Melanocyte of skin (primary cell): ENCODE data around the gene STK16. TPM values are rescaled to one million over a fixed set of nuclear protein-coding genes. Genes with fewer than 3 reads are reported as not detected.

Experiments used
- small RNA-seq, 2 donors: library from RNA; depleted of rRNA; stranded (forward); fragments of <200 nt; gene quantifications; one replicate each; pipeline ENCODE3, GENCODE V24; 2012
- total RNA-seq, 2 donors: library from RNA; depleted of rRNA; stranded (reverse); fragments of >200 nt; gene quantifications; 2 replicates each; pipeline ENCODE4 v1.2.3, GENCODE V29; 2012

STK16 gene, protein sequence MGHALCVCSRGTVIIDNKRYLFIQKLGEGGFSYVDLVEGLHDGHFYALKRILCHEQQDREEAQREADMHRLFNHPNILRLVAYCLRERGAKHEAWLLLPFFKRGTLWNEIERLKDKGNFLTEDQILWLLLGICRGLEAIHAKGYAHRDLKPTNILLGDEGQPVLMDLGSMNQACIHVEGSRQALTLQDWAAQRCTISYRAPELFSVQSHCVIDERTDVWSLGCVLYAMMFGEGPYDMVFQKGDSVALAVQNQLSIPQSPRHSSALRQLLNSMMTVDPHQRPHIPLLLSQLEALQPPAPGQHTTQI
- 10 to 100 TPM; 23.3 to 36.5 TPM for total RNA-seq

DNA sequence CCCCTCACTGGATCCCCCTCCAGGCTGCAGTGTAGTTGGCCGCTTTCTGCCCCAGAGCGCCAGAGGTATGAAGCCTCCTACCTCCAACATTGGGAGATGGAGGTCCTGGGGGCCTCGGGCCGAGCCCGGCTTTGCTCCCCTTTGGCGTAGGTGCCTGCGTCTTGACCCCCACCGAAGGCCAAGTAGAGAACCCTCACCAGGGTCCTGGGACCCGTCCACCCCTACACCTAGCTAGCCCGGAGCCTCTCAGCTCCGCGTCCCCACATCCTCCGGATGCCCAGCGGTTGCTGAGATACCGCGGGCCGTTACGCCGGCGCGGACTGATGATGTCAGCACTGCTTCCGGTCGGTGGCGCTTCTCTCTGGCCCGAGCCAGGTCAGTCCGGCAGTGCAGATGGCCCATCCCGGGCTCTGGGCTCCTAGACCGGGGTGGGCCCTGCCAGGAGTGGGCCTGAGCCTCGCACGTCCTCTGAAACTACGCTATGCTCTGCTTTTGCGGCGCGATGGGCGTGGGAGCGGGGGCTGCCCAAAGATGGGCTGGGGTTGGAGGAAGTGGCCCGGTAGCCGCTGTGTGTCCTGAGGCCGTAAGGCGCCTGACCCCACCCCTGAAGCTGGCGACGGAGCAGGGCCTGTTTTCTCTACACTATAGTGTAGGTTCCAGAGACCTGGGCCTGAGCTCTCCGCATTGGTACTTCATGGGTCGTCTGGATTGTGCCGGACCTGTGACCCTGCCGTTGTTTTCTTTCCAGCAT, at the start of gene STK16, which contains the start of gene GLB1L:
Gene STK16 (plus strand): TSS at position 332 of the 751 bp plus-strand sequence. CDS start 521 bp downstream, outside the sequence.
Gene GLB1L (minus strand): TSS at position 297 of the 751 bp plus-strand sequence. CDS start 1,871 bp downstream, outside the sequence.

DNA sequence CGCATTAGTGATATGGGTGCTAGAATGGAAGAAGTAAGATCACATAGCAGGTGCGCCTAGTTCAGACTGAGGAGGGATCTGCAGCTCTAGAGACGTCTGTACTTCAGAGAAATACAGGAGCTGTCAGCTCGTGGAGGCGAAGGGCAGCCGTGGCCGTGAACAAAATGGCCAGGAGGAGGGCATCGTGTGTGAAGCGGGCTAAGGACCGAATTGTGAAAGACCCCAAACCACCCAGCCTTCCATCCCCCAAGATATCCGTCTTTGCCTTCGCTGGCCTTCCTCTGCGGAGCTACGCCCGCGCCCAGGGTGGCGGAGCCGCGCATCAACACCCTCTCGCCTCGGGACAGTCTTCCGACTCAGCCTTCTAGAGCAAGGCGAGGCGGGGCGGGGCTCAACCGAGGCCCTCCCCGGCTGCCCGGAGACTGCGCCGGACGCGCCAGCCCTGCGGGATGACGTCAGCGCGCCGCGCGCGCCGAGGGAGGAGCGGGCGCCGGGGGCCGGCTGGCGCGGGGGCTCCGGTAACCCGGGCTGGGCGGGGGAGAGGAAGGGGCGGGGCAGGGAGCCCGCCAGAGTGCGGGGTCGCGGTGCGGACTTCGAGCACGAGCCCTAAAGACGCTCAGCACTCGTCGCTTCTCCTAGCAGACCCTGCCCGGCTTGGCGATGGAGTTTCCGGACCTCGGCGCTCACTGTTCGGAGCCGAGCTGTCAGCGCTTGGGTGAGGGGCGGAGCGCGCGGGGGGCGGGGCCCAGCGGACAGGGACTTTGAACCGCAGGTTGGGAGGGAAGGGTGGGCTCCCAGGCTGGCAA, 38.7 kb upstream of the STK16 start, which contains the start of gene ZFAND2B:
Gene ZFAND2B (plus strand): TSS at position 455 of the 806 bp plus-strand sequence. CDS start 206 bp downstream, at position 661.

DNA sequence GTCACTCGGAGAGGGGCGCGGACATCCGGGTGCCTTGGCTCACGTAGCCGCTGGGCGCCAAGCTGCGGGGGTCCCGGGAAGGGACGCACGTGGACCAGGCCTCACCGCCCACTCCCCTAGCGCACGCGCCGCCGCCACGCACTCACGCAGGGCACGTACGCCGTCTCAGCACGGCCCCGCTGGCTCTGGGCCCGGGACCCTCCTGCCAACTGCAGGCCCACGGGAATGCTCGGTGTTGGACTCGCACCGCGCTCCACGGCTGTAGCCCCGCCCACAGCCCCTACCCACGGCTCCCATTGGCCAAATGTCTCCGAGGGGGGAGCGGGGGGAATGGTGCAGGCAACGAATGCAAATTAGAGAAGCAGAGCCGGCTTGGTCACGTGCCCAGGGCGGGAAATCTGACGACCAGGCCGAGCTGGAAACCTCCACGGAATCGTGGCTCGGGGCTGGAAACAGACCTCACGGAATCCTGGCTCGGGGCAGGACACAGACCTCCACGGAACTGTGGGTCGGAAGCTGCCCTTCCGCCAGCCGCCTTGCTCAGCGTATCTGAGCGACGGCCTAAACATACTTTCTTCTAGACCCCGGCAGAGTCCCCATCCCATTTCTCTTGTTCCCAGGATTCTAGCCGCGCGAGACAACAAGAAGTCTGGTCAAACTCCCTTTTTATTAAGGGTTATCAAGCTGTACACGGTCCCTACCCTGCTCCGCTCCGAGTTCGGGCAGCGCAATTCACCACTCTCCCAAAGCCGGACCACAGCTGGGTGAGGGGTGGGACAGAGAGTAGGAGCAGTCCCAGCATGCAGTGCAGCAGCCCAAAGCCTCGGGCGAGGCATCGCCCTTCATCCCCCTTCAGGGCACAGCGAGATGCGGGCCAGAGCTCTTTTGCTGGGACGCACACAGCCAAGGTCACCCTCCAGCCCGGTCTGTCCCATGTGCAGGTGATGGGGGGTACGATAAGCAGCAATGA, 26.3 kb upstream of the STK16 start, which contains the start of gene ABCB6:
Gene ABCB6 (minus strand): TSS at position 227 of the 970 bp plus-strand sequence. CDS start 285 bp downstream, outside the sequence.

DNA sequence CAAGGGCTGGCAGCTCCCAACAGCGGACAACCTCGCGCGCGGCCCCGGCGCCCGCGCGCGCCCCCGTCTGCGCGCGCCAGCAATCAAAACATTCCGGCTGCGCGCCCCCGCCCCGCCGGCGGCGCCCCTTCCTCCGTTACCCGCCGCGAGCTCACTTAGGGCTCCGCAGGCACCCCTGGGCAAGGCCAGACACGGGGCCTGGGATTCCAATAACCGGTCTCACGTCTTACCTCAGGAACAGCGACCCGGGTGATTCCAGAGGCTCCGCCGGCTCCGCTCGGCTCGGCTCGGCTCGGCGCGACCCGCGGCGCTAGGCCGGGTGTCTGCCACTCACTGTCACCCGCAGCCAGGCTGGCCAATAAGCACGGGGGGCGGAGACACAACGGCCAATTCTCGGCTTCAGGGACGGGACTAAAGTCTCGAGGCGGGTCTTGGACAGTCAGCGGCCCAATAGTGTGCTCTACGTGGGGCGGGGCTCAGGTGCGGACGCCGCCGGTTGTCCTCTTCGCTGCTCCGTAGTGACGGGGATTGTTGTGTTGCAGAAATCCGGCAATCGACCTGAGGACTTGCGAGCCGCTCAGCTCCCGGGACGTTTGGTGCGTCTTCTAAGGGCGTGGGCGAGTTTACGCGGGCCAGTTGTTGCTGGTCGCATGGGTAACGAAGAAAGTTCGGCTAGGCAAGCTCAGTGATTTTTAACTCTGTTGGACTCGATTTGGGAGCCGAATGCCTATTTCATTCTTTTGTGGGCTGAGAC, 15.8 kb upstream of the STK16 start, which contains the start of the genes ANKZF1 and ATG9A:
Gene ANKZF1 (plus strand): TSS at position 502 of the 754 bp plus-strand sequence. CDS start 452 bp downstream, outside the sequence.
Gene ATG9A (minus strand): TSS at position 332 of the 754 bp plus-strand sequence. CDS start 1,612 bp downstream, outside the sequence.

DNA sequence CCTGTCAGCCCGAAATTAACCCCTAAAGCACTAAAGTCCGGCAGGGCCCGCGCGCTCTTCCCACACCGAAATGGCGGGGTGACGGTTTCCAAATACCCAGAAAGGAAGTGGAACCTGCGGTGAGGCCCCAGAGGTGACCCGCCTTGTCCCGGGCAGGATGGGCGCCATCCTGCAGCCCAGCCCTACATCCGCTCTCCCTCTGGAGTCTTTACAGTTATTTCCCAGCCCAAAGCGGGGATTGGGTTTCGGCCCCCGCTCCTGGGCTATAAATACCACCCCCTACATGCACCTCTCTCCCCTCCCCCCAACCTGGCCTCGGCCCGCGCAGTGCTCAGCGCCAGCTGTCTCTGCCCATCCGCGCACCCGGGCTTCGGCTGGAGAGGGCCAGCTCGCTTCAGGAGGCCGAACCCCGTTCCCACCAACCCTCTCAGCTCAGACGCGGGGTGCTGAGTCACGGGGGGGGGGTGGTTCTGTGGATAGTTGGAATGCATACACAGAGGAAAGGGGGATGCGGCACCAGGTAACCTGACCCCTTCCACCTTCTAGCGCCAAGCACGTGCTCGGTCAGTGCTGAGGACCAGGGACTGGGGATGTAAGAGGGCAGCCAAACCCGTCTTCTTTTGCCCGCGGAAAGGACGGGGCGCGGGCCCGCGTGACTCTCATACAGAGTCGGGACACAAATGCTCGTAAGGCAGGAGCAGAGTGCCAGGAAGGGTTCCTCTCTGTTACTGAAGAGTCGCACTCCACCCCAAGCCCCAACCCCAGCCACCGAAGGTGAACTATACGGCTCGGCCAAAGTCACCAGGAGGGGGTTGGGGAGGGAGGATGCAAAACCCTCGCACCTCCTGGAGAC, 7.8 kb downstream of the STK16 start, which contains the start of gene TUBA4B:
Gene TUBA4B (plus strand): TSS at position 344 of the 853 bp plus-strand sequence. CDS start 165 bp downstream, at position 509.

DNA sequence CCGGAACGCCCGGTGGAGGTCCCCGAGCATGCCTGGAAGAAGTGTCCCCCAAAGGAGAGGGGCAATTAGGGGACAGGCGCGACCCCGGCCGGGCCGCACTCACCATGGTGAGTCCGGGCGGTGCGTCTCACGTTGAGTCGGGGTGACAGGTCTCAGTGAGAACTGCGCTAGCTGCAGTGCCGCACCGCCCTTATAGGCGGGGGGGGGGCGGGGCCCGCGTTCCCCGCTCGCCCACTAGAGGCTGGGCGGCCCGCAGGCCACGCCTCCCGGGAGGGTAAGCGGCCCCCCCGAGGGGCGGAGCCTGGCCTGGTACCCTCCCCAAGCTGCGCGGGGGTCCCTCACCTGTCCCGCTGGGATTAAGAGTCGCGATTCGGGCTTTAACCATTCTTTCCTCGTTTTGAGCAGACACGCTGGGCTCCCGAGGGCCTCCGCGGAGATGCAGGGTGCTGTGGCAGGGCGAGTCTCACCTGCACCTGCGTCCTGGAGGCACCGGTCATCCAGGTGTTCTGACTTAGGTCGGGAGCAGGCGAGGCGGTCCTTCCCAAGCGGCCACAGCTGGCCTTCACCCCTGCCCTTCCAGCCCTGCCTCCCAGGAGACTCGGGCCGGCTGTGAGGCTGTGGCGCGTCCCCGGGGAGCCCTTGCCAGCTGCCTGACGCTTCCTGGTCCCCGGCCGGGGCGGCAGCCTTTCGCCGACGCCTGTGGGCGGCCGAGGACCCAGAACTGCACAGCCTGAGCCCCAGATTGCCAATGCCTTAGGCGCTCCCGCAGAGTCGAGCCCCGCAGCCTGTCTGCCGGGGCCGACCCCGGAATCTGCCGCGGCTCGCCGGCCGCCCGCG, 8.7 kb downstream of the STK16 start, which contains the start of gene TUBA4A:
Gene TUBA4A (minus strand): TSS at position 166 of the 837 bp plus-strand sequence. CDS start 60 bp downstream, at position 106.

DNA sequence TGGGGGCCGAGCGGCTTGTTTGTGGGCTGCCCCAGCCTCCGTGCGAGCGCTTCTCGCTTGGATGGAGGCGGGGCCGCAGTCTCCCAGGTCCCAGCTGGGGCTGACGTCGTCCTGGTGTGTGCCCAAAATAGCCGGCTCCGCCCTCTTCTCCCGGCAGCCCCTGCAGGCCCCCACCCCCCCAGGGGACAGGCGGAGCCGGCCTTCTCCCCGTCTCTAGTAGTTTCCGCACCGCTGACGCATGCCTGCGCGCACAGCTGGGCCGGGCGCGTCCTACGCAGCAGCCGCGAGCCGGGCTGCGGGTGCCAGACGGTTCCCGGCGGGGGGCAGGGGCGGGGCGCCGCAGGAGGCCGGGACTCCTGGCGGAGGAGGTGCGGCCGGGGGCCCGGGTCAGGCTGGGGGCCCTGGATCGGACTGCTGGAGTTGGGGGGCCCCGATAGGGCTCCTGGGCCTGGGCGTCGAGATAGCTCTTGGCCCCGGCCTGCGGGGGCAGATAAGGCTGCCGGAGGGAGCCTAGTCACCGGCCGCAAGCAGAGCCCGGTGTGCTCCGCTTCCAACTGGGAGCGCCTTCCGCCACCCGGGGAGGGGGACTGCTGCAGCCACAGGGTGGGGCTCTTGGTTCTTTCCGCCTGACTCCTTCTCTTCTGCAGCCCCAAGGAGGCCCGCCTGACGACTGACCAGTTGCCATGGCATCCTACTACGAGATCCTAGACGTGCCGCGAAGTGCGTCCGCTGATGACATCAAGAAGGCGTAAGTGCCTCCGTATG, 34.1 kb downstream of the STK16 start, which contains the start of gene DNAJB2:
Gene DNAJB2 (plus strand): TSS at position 216 of the 765 bp plus-strand sequence. CDS start 468 bp downstream, at position 684.

Small RNA genes lying within 50 kb of the gene (small RNA-seq; reads per million reads assigned to genes)
- gene MIR153-1 = 0 to 0.13 reads per million in 2 donors

Other genes with a start within 250 kb of the STK16 start
- gene CFAP65, start 204.0 kb upstream of the STK16 start, total RNA-seq = under 1 TPM in 1 of 2 donors, not detected in 1; 0.34 TPM
- gene IHH, start 184.6 kb upstream of the STK16 start, total RNA-seq = under 1 TPM in 1 of 2 donors, not detected in 1; 0.34 TPM
- gene NHEJ1, start 84.7 kb upstream of the STK16 start, total RNA-seq = 10 to 100 TPM; 26.8 to 29.6 TPM
- gene SLC23A3, start 75.5 kb upstream of the STK16 start, total RNA-seq = 1 to 10 TPM in 1 of 2 donors, under 1 TPM in 1; 1.00 to 1.4 TPM
- 10 to 100 TPM; 26.6 to 27.9 TPM for gene CNPPD1, start 68.6 kb upstream of the STK16 start, total RNA-seq
- gene RETREG2, start 67.2 kb upstream of the STK16 start, total RNA-seq = 10 to 100 TPM; 64.6 to 99.8 TPM
- 10 to 100 TPM; 13.7 to 24.8 TPM for gene ZFAND2B, start 38.7 kb upstream of the STK16 start, total RNA-seq
- gene ABCB6, start 26.5 kb upstream of the STK16 start, total RNA-seq = 10 to 100 TPM; 44.7 to 90.9 TPM
- gene ATG9A, start 15.8 kb upstream of the STK16 start, total RNA-seq = 10 to 100 TPM; 54.7 to 63.6 TPM
- 10 to 100 TPM; 12.7 to 22.0 TPM for gene ANKZF1, start 15.7 kb upstream of the STK16 start, total RNA-seq
- 10 to 100 TPM; 16.0 to 16.2 TPM for gene GLB1L, start within 50 bp of the STK16 start, total RNA-seq
- gene TUBA4B, start 7.8 kb downstream of the STK16 start, total RNA-seq = not detected
- gene TUBA4A, start 8.4 kb downstream of the STK16 start, total RNA-seq = 1 to 10 TPM; 2.1 to 3.0 TPM
- gene DNAJB2, start 33.9 kb downstream of the STK16 start, total RNA-seq = 10 to 100 TPM; 25.3 to 37.9 TPM
- gene PTPRN, start 63.9 kb downstream of the STK16 start, total RNA-seq = 1 to 10 TPM in 1 of 2 donors, under 1 TPM in 1; 0.33 to 1.0 TPM
- not detected for gene RESP18, start 87.3 kb downstream of the STK16 start, total RNA-seq
- gene DNPEP, start 142.4 kb downstream of the STK16 start, total RNA-seq = 10 to 100 TPM; 70.2 to 72.6 TPM
- not detected for gene DES, start 172.9 kb downstream of the STK16 start, total RNA-seq
- gene SPEG, start 189.4 kb downstream of the STK16 start, total RNA-seq = under 1 TPM; under 0.01 to 0.33 TPM